AG04449 (cell line): ENCODE data around the gene SEL1L.
"Not testable (repeated sequence)": the region's sequence is repeated elsewhere in the genome, so short reads cannot be mapped to it uniquely, and the experiment has no call there.

ENCODE experiments used
- CTCF ChIA-PET: fragments of 350-600 bp; formaldehyde crosslinking; extraction: SDS; loops from one replicate; lab custom pipeline; 2021; ENCODE audit warnings: antibody characterized with exemption; lab: Yijun Ruan, JAX
- POLR2A ChIA-PET: fragments of 400-600, 350-600 bp; formaldehyde crosslinking; extraction: SDS; loops from one replicate; lab custom pipeline; 2020; ENCODE audit warnings: antibody characterized with exemption, inconsistent platforms; lab: Yijun Ruan, JAX
- DNase-seq: peaks from one replicate; pipeline ENCODE4 v3.0.0-alpha.2; 2010; ENCODE audit warnings: low read depth, low spot score
- H3K4me3 ChIP-seq: 2 replicates; pipeline ENCODE4 v1.5.1; 2011; ENCODE audit warnings: low read depth, mild to moderate bottlenecking, control low read depth, low read length
- TF ChIP-seq, protein P1 (sequence below): IDR thresholded peaks from one replicate; pipeline ENCODE4 v1.5.1; 2011; ENCODE audit warnings: mild to moderate bottlenecking, moderate library complexity, low read length, control low read depth, inconsistent platforms; ENCODE audit not compliant: insufficient read depth; ENCODE audit errors: missing control alignments

The SEL1L gene

GRCh38 chr14:81551471-81551870 is 17.8 kb upstream of the SEL1L start:
- H3K4me3 ChIP-seq: no peak overlapping the region
- ChIA-PET CTCF (no interaction called here), POLR2A (no interaction called here)
- TF ChIP-seq, protein P1, sequence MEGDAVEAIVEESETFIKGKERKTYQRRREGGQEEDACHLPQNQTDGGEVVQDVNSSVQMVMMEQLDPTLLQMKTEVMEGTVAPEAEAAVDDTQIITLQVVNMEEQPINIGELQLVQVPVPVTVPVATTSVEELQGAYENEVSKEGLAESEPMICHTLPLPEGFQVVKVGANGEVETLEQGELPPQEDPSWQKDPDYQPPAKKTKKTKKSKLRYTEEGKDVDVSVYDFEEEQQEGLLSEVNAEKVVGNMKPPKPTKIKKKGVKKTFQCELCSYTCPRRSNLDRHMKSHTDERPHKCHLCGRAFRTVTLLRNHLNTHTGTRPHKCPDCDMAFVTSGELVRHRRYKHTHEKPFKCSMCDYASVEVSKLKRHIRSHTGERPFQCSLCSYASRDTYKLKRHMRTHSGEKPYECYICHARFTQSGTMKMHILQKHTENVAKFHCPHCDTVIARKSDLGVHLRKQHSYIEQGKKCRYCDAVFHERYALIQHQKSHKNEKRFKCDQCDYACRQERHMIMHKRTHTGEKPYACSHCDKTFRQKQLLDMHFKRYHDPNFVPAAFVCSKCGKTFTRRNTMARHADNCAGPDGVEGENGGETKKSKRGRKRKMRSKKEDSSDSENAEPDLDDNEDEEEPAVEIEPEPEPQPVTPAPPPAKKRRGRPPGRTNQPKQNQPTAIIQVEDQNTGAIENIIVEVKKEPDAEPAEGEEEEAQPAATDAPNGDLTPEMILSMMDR: no peak
- no peak for DNase-seq

DNA sequence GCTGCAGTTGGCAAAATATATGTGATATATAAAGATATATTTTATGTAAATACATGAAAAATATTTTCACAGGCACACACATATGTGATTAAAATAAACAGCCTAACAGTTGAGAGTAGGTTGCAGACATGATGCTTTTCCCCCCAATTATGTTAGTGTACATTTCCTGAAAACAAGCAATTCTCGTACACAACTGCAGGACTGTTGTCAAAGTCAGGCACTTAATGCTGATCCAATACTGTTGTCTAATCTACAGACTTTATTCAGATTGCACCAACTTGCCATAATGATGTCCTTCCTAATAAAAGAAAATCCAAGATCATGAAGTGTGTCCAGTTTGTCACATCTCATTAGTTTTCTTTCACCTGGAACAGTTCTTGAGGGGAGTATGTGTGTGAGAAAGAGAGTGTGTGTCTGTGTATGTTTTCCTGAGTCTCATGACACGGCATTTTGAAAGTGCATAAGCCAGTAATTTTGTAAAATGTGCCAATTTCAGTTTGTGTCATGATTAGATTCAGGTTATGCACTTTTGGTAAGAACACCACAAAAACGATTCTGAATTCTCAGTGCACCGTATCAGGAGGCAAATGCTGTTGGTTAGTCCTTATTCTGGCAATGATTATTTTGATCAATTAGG is 16.5 kb upstream of the SEL1L start:
- POLR2A ChIA-PET: no interaction called here
- TF ChIP-seq, protein P1: no peak

GRCh38 chr14:81541206-81541605 is 7.6 kb upstream of the SEL1L start:
- POLR2A ChIA-PET, H3K4me3 ChIP-seq, CTCF ChIA-PET, DNase-seq: not testable (repeated sequence)

More for the DNA sequence above, 16.5 kb upstream of the SEL1L start:
- CTCF ChIA-PET: no interaction called here
- no peak for DNase-seq
- H3K4me3 ChIP-seq: no peak overlapping the region

- no peak overlapping the region for H3K4me3 ChIP-seq
- POLR2A ChIA-PET: no interaction called here
- TF ChIP-seq, protein P1: no peak
- DNase-seq: no peak
- CTCF ChIA-PET: no interaction called here
These were observed 3.5 kb upstream of the SEL1L start for GRCh38 chr14:81537193-81537592.

DNA sequence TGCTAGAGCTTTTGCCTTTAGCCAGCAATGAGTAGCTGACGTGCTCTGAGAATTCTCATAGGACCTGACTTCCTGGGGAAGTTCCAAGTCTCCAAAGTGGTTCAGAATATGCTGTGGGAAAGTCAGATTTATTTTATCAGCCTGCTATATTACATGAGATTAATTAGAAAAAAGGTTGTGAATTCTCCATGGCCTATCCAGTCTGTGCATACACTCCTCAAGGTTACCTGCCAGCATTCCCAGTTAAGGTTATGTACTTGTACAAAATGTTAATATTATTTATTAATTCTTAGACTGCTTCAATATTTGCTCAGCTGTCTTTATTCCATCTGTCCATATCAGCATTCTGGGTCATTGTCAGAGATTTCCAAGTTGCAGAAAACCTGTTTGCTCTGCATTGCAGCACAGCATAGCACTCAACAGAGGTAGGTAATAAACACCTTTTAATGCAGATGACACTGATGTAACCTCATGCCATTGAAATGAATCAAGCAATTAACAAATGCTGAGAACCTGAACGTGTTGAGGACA is 2.7 kb upstream of the SEL1L start:
- CTCF ChIA-PET: no interaction called here
- H3K4me3 ChIP-seq: no peak overlapping the region
- no peak for DNase-seq
- TF ChIP-seq, protein P1: no peak
- POLR2A ChIA-PET: no interaction called here

DNA sequence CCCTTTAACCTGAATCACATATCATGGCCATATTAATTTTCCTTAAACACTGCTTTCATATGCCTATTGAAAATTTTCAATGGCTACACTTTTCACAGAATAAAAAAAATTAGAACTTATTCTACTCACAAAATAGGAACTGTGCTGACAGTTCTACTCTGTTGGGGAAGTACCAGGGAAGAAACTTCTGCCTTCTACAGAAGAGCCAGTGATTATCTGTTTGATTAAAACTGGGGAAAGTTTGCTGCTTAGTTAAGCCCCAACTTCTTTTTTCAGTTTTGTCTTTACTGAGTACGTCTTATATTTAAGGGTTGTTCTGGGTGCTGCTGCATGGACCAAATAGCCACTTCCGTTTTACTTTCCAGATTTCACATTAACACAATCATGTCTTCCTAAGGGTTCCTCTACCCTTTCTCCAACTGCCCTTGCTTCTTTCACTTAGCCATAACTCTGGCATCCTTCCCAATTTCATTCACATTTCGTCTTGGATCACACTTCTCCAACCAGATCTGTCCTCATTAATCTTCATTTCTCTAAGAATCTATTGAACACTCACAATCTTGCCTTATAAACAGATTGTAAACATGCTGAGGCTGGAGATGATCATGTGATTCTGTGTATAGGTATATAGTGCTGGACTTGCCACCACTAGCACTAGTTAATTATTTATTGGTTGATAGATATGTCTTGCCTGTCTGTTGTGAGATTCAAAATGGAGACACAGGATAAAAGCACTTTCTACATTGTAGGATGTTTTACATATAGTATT is 1.9 kb upstream of the SEL1L start:
- TF ChIP-seq, protein P1: no peak
- no peak overlapping the region for H3K4me3 ChIP-seq
- CTCF ChIA-PET: no interaction called here

More for the DNA sequence above, 1.9 kb upstream of the SEL1L start:
- DNase-seq: no peak
- POLR2A ChIA-PET: no interaction called here
